DND-41 (cell line): ENCODE results near the gene STRADB.

Experiments used
- CTCF ChIP-seq: IDR thresholded peaks from 2 replicates; pipeline ENCODE4 v1.5.1; 2012; ENCODE audit warnings: borderline replicate concordance, low read length, moderate library complexity, mild to moderate bottlenecking; ENCODE audit not compliant: poor library complexity, severe bottlenecking; ENCODE audit errors: extremely low read depth
- EZH2 ChIP-seq: IDR thresholded peaks from 3 replicates; pipeline ENCODE4 v1.6.1; 2012; ENCODE audit warnings: borderline replicate concordance, low read depth, mild to moderate bottlenecking, moderate library complexity, low read length, inconsistent platforms; ENCODE audit not compliant: severe bottlenecking

DNA sequence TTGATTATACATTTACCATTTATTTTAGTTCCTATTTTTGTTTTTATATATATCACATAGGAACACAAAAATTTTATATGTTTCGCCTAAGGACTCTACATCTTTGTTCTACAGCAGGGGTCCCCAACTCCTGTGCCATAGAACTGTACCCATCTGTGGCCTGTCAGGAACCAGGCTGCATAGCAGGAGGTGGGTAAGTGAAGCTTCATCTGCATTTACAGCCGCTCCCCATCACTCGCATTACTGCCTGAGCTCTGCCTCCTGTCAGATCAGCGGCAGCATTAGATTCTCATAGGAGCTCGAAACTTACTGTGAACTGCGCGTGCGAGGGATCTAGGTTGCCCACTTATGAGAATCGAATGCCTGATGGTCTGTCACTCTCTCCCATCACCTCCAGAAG lies 25.6 kb upstream of the STRADB start:
- TF ChIP-seq CTCF (no peak), EZH2 (no peak)
